OCI-LY7 (cell line): ENCODE data around the gene PATJ.

ENCODE experiments used
- CTCF ChIP-seq: fragments of 200-600 bp; sonication (generic); conservative IDR thresholded peaks from 2 replicates; pipeline ENCODE4 v1.5.1; 2014; ENCODE audit warnings: mild to moderate bottlenecking, antibody characterized with exemption, low read length, moderate library complexity, mixed read lengths
- EZH2phosphoT487 ChIP-seq: fragments of 200-600 bp; sonication (generic); IDR thresholded peaks from 2 replicates; pipeline ENCODE4 v1.6.1; 2018; ENCODE audit warnings: low read depth, borderline replicate concordance, mild to moderate bottlenecking, mixed run types, antibody characterized with exemption, low read length, moderate library complexity, mixed read lengths

DNA sequence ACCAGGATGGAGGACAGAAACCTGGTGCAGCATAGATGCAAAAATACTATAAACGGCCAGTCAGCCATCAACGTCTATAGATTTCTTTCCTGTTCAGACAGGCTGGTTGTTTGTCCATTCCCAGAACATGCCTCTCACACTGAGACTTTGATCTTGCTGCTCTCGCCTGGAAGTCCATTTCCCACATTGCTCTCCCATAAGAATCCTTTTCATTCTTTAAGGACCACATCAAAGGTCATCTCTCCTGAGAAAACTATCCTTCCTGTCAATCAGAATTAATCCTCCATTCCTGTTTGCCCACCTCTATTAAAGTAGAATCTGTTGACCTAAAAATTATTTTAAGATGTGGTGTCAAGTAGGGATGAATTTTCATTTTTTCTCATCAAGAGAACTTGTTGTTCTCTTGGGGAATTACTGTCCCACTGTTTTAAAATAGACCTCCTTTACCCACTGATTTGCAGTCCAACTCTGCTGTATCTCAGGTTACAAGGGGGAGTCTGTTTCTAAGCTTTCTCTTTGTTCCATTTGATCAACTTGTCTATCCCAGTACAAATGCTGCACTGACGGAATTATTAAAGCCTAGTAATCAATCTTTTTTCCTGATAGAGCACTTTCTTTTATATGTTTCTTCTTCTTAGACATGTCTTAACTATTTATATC is 172.7 kb downstream of the PATJ start:
- TF ChIP-seq CTCF (no peak), EZH2phosphoT487 (no peak)
